Heart left ventricle (tissue), 13 donors: ENCODE data around the gene CALCR.

Experiments
- CTCF ChIP-seq, 12 donors: fragments of 200-600 bp; sonication (generic) in 4 of 12; IDR thresholded peaks; one replicate each; pipeline versions ENCODE4 v1.5.0 to v1.8.0; 2018 to 2022; ENCODE audit warnings: antibody characterized with exemption in 12 of 12, mild to moderate bottlenecking in 5 of 12
- POLR2A ChIP-seq, 2 donors: fragments of 450-650 bp; IDR thresholded peaks; one replicate each; pipeline ENCODE4 v1.6.1; 2017; ENCODE audit warnings: antibody characterized with exemption in 2 of 2, mild to moderate bottlenecking in 2 of 2, moderate library complexity in 2 of 2
- donor health status: ischemic (EF 13 %, LVEDD 7.1; RV severe dilation, severe dysfunction).
- donor health status: DM: no; HTN: yes; CAD: no.
- donor health status: DM: no; HTN: no; CAD: no.
- donor health status: ischemic (EF 25% LVEDD 6.9; RV normal size, moderate dysfunction).
- donor health status: ischemic (EF 25% LVEDD 5.7; RV mildly dilated, moderate dysfunction).
- donor health status: ischemic (EF 35%, LVEDD 5.7; RV mildly dilated, moderate dysfunction).
- donor health status: nonischemic (EF 11% LVEDD 7.7; RV severe dilation, severe dysfunction).
- donor health status: DM: yes; HTN: yes; CAD: no.
- donor health status: PGD.
- donor health status: ischemic (EF 29% LVEDD 5.4; RV normal size, mild dysfunction).
- donor health status: nonischemic (EF 23%, LVEDD 6.1; RV moderate dilation, normal function).

- TF ChIP-seq CTCF (IDR thresholded peaks at IDR 0.05) (peak in 1 of 12 donors; percentile 7), POLR2A (IDR thresholded peaks at IDR 0.05) (no peak)
Observed at GRCh38 chr7:93601363-93601762, 26.8 kb upstream of the CALCR start.
